OCI-LY3 (cell line): ENCODE data around the gene PPFIA2.

Source experiments
- H2AFZ ChIP-seq: fragments of 200-600, 300-600 bp; shearing (Covaris generic); 2 replicates; pipeline ENCODE4 v1.6.0; 2014; ENCODE audit warnings: antibody characterized with exemption, low read depth, low read length
- H3K27ac ChIP-seq: fragments of 200-600, 300-600 bp; sonication (generic); 2 replicates; pipeline ENCODE4 v1.5.1; 2014; ENCODE audit warnings: mild to moderate bottlenecking, low read length, moderate library complexity, mixed read lengths
- H3K27me3 ChIP-seq: fragments of 200-600, 300-600 bp; sonication (generic); 2 replicates; pipeline ENCODE4 v1.6.1; 2014; ENCODE audit warnings: low read depth, low read length, mixed read lengths
- H3K36me3 ChIP-seq: fragments of 200-600, 300-600 bp; sonication (generic); replicated peaks from 2 replicates; pipeline ENCODE3; 2014; ENCODE audit warnings: low read depth, low read length, mixed read lengths
- H3K4me1 ChIP-seq: fragments of 300-600, 200-600 bp; sonication (generic); 2 replicates; pipeline ENCODE4 v1.6.1; 2014; ENCODE audit warnings: low read length, mixed read lengths
- H3K4me2 ChIP-seq: fragments of 200-600, 300-600 bp; sonication (generic); 2 replicates; pipeline ENCODE4 v1.6.1; 2014; ENCODE audit warnings: low read length, mixed read lengths
- H3K4me3 ChIP-seq: fragments of 300-600, 200-600 bp; sonication (generic); 2 replicates; pipeline ENCODE4 v1.5.1; 2014; ENCODE audit warnings: antibody characterized with exemption, mild to moderate bottlenecking, low read length, moderate library complexity
- H3K79me2 ChIP-seq: fragments of 300-600, 200-600 bp; shearing (Covaris generic); 2 replicates; pipeline ENCODE4 v1.6.1; 2014; ENCODE audit warnings: mild to moderate bottlenecking, low read length, mixed read lengths
- H3K9ac ChIP-seq: fragments of 300-600, 200-600 bp; shearing (Covaris generic); 2 replicates; pipeline ENCODE4 v1.6.0; 2014; ENCODE audit warnings: mild to moderate bottlenecking, low read length, moderate library complexity
- H3K9me3 ChIP-seq: fragments of 200-600, 300-600 bp; shearing (Covaris generic); 2 replicates; pipeline ENCODE4 v1.6.1; 2014; ENCODE audit warnings: low read length, mixed read lengths; ENCODE audit not compliant: insufficient read depth
- H4K20me1 ChIP-seq: fragments of 200-600, 300-600 bp; sonication (generic); 2 replicates; pipeline ENCODE4 v1.6.1; 2016; ENCODE audit warnings: low read length, mixed read lengths; ENCODE audit not compliant: insufficient read depth
- EZH2phosphoT487 ChIP-seq: fragments of 200-600 bp; shearing (Covaris generic); IDR thresholded peaks from 2 replicates; pipeline ENCODE4 v1.6.1; 2018; ENCODE audit warnings: antibody characterized with exemption, mixed run types, low read depth
- TF ChIP-seq, protein P1 (sequence below): fragments of 200-600, 300-600 bp; sonication (generic); IDR thresholded peaks from 2 replicates; pipeline ENCODE4 v1.5.1; 2014; ENCODE audit warnings: antibody characterized with exemption, low read length, low read depth

Gene PPFIA2

GRCh38 chr12:81564237-81564636, 194.9 kb downstream of the PPFIA2 start:
- TF ChIP-seq EZH2phosphoT487, result no peak
- TF ChIP-seq, protein P1, sequence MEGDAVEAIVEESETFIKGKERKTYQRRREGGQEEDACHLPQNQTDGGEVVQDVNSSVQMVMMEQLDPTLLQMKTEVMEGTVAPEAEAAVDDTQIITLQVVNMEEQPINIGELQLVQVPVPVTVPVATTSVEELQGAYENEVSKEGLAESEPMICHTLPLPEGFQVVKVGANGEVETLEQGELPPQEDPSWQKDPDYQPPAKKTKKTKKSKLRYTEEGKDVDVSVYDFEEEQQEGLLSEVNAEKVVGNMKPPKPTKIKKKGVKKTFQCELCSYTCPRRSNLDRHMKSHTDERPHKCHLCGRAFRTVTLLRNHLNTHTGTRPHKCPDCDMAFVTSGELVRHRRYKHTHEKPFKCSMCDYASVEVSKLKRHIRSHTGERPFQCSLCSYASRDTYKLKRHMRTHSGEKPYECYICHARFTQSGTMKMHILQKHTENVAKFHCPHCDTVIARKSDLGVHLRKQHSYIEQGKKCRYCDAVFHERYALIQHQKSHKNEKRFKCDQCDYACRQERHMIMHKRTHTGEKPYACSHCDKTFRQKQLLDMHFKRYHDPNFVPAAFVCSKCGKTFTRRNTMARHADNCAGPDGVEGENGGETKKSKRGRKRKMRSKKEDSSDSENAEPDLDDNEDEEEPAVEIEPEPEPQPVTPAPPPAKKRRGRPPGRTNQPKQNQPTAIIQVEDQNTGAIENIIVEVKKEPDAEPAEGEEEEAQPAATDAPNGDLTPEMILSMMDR, result no peak
- H3K9me3 ChIP-seq, result no peaks in the 10 kb centered on the region
- no peaks in the 10 kb centered on the region for H3K36me3 ChIP-seq
- no peak overlapping the region for H3K9ac ChIP-seq
- no peaks in the 10 kb centered on the region for H3K27me3 ChIP-seq
- no peak overlapping the region for H3K4me2 ChIP-seq
- no peaks in the 10 kb centered on the region for H3K4me1 ChIP-seq
- no peaks in the 10 kb centered on the region for H3K79me2 ChIP-seq
- H3K4me3 ChIP-seq, result no peak overlapping the region
- no peak overlapping the region for H2AFZ ChIP-seq
- no peaks in the 10 kb centered on the region for H4K20me1 ChIP-seq
- no peak overlapping the region for H3K27ac ChIP-seq

GRCh38 chr12:81558031-81558430, 201.1 kb downstream of the PPFIA2 start:
- Histone ChIP-seq H3K27ac (no peak overlapping the region), H3K4me3 (no peak overlapping the region), H3K79me2 (no peaks in the 10 kb centered on the region), H3K4me2 (no peak overlapping the region), H3K9ac (no peak overlapping the region), H4K20me1 (no peaks in the 10 kb centered on the region), H3K9me3 (no peaks in the 10 kb centered on the region), H3K36me3 (no peaks in the 10 kb centered on the region), H3K27me3 (no peaks in the 10 kb centered on the region), H2AFZ (no peak overlapping the region), H3K4me1 (no peaks in the 10 kb centered on the region)
- TF ChIP-seq, protein P1, result no peak
- TF ChIP-seq EZH2phosphoT487, result no peak

DNA sequence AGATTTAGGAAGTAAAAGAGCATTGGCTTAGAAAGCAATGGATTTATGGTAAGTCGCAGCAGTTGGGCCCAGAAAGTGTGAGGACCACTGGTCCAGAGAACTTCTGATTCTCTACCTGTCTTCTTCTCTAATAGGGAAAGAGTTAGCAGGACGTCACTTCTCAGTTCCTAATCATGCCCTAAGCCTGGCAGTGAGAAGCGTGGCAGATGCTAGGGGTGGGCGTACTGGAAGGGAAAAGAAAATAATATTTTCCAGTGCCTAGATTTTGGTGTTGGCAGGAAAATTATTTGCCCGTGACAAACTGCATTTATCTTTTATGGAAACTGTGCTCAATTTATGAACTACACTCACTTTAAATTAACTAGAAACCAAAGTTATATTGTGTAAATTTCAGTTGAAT, 212.3 kb downstream of the PPFIA2 start:
- Histone ChIP-seq H3K4me1 (no peaks in the 10 kb centered on the region), H2AFZ (no peak overlapping the region), H3K9ac (no peak overlapping the region), H3K4me2 (no peak overlapping the region), H3K36me3 (no peaks in the 10 kb centered on the region), H3K4me3 (no peak overlapping the region), H3K27ac (no peak overlapping the region), H3K9me3 (no peaks in the 10 kb centered on the region), H3K79me2 (no peaks in the 10 kb centered on the region), H4K20me1 (no peaks in the 10 kb centered on the region), H3K27me3 (no peaks in the 10 kb centered on the region)
- TF ChIP-seq EZH2phosphoT487, result no peak
- TF ChIP-seq, protein P1, result no peak

- H3K9me3 ChIP-seq, result no peaks in the 10 kb centered on the region
- H3K4me2 ChIP-seq, result no peak overlapping the region
- H4K20me1 ChIP-seq, result no peaks in the 10 kb centered on the region
- H3K27ac ChIP-seq, result no peak overlapping the region
- H3K79me2 ChIP-seq, result no peaks in the 10 kb centered on the region
- no peak overlapping the region for H3K4me3 ChIP-seq
- no peak overlapping the region for H2AFZ ChIP-seq
- no peaks in the 10 kb centered on the region for H3K4me1 ChIP-seq
- TF ChIP-seq, protein P1, result no peak
- no peak for TF ChIP-seq EZH2phosphoT487
- H3K36me3 ChIP-seq, result no peaks in the 10 kb centered on the region
- no peaks in the 10 kb centered on the region for H3K27me3 ChIP-seq
- H3K9ac ChIP-seq, result no peak overlapping the region
Measured at GRCh38 chr12:81543621-81544139, 215.5 kb downstream of the PPFIA2 start.
